Hepatocyte (in vitro differentiated cells): Measurements from ENCODE around the gene TNFRSF4. TPM values are rescaled to one million over a fixed set of nuclear protein-coding genes. Genes with fewer than 3 reads are reported as not detected.
A peak's percentile ranks its signal among the peaks of the same experiment; 100 is the strongest.

Experiments used
- DNase-seq: peaks from one replicate; pipeline ENCODE4 v3.0.0-alpha.2; 2016; ENCODE audit warnings: low spot score
- H2AFZ ChIP-seq: fragments of 200-600 bp; sonication (generic); 2 replicates; pipeline ENCODE4 v1.6.0; 2016; ENCODE audit warnings: antibody characterized with exemption, mild to moderate bottlenecking
- H3K27ac ChIP-seq: fragments of 200-600 bp; sonication (generic); 2 replicates; pipeline ENCODE4 v1.5.1; 2016; ENCODE audit warnings: mild to moderate bottlenecking
- H3K27me3 ChIP-seq: fragments of 200-600 bp; sonication (generic); 2 replicates; pipeline ENCODE4 v1.6.1; 2016
- H3K36me3 ChIP-seq: fragments of 200-600 bp; sonication (generic); replicated peaks from 2 replicates; pipeline ENCODE4 v1.5.1; 2016; ENCODE audit warnings: low read depth; ENCODE audit not compliant: insufficient read depth
- H3K4me1 ChIP-seq: fragments of 200-600 bp; sonication (generic); 2 replicates; pipeline ENCODE4 v1.5.1; 2016; ENCODE audit warnings: mild to moderate bottlenecking, moderate library complexity; ENCODE audit not compliant: insufficient read depth
- H3K4me2 ChIP-seq: fragments of 200-600 bp; sonication (generic); 2 replicates; pipeline ENCODE4 v1.6.0; 2016
- H3K4me3 ChIP-seq: fragments of 200-600 bp; sonication (generic); 2 replicates; pipeline ENCODE4 v1.5.1; 2016; ENCODE audit warnings: mild to moderate bottlenecking
- H3K79me2 ChIP-seq: fragments of 200-600 bp; sonication (generic); 2 replicates; pipeline ENCODE4 v1.6.0; 2017; ENCODE audit warnings: mild to moderate bottlenecking
- H3K9me2 ChIP-seq: fragments of 200-600 bp; sonication (generic); replicated peaks from 2 replicates; pipeline ENCODE4 v1.6.0; 2017; ENCODE audit warnings: mild to moderate bottlenecking; ENCODE audit not compliant: insufficient read depth
- H3K9me3 ChIP-seq: fragments of 200-600 bp; sonication (generic); 2 replicates; pipeline ENCODE4 v1.5.1; 2016; ENCODE audit warnings: low read depth, mild to moderate bottlenecking
- H4K20me1 ChIP-seq: fragments of 200-600 bp; sonication (generic); 2 replicates; pipeline ENCODE4 v1.6.0; 2016; ENCODE audit warnings: mild to moderate bottlenecking; ENCODE audit not compliant: insufficient read depth, poor library complexity, severe bottlenecking
- EZH2 ChIP-seq: fragments of 200-600 bp; sonication (generic); IDR thresholded peaks from 2 replicates; pipeline ENCODE4 v1.6.1; 2016; ENCODE audit warnings: antibody characterized with exemption, mild to moderate bottlenecking, borderline replicate concordance
- EZH2phosphoT487 ChIP-seq: fragments of 200-600 bp; sonication (generic); IDR thresholded peaks from one replicate; pipeline ENCODE4 v1.6.1; 2018; ENCODE audit warnings: antibody characterized with exemption, mild to moderate bottlenecking, low read depth, moderate library complexity; ENCODE audit not compliant: unreplicated experiment, severe bottlenecking
- WGBS: methylation state at CpG from one replicate; pipeline ENCODE4 v1.1.6; 2016; ENCODE audit warnings: low lambda C conversion rate; ENCODE audit errors: missing lambda C conversion rate; 5-methylcytosine and 5-hydroxymethylcytosine counted together
- polyA plus RNA-seq: library from polyadenylated mRNA; unstranded; fragments of >200 nt; fragmentation: Nextera tagmentation; extraction: Ambion mirVana; gene quantifications from 2 replicates; pipeline ENCODE4 v1.2.1, GENCODE V29; 2016
- total RNA-seq: library from RNA; depleted of rRNA; stranded (reverse); fragments of >200 nt; gene quantifications from 2 replicates; pipeline ENCODE4 v1.2.3, GENCODE V29; 2014
- TF ChIP-seq, protein P1 (sequence below): fragments of 200-600 bp; sonication (generic); IDR thresholded peaks from 2 replicates; pipeline ENCODE4 v1.5.1; 2016; ENCODE audit warnings: antibody characterized with exemption, mild to moderate bottlenecking; ENCODE audit not compliant: poor library complexity

The TNFRSF4 gene
- total and polyA plus RNA-seq, 2 experiments from 2014 or later = not detected

DNA sequence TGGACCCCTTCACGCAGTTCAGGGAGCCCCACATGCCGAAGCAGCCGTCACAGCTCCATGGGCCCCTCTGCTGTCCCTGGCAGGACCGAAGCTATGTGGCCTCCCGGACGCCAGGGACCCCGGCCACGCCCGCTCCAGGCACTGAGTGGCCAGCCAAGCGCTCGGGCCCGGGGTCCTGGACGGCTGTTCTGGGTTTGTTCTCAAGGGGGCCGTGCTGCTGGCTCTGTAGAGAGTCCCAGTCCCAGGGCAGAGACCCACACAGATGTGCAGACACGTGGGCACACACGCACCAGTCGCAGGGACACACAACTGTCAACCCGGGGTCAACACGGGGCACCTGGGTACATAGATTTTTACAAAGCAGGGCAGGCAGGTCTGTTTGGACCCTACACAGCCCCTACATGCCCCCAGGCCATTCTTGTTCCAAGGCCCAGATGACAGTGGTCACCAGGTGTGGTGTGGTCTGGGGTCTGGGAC lies 24.8 kb upstream of the TNFRSF4 start:
- WGBS = 86% methylated on average over 19 of the region's 19 CpGs
- H3K4me2 ChIP-seq = no peak overlapping the region
- no peaks in the 10 kb centered on the region for H3K27me3 ChIP-seq

DNA sequence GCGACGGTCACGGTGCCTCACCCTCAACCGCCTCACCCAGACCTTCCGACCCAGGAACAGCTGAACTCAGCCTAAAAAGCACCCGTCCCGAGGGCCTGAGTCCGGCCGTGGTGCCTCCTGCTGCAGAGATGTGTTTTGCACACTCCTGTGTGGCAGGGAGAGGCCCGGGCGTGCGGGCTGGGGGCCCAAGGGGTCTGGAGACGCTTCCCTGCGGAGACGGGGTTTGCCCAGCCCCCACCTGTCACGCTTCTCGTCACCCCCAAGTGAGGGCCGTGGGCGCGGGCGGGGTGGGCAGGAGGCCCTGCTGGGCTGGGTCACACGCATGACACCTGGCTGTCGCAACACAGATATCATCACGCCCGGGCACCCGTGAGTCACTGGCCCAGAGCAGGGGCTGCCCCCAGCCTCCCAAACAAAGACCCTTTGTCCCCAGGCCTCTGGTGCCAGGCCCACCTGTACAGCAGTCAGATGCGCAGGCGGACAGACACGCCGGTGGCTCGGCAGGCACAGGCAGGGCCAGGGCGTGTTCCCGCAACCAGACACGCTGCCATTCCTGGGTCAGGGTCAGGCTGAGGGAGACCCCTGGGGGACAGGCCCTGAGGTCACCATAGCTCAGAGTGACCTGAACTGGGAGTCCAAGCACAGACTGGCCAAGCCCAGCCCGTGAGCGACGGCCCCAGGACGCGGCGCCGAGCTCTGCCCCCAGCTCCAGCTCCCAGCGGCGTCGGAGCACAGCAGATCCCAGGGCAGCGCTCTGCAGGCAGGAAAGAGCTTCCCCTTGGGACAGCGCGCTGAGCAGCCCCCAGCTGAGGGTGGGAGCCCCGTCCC lies 24.1 kb upstream of the TNFRSF4 start:
- peaks cover 16% of the 10 kb centered on the region for H3K79me2 ChIP-seq
- 75% methylated on average over 33 of the region's 48 CpGs for WGBS
- H2AFZ ChIP-seq = no peak overlapping the region
- H3K4me2 ChIP-seq = peak overlapping the region; percentile 24
- H3K9me2 ChIP-seq = no peaks in the 10 kb centered on the region
- no peaks in the 10 kb centered on the region for H3K9me3 ChIP-seq
- H3K27me3 ChIP-seq = no peaks in the 10 kb centered on the region
- no peaks in the 10 kb centered on the region for H3K36me3 ChIP-seq
- H4K20me1 ChIP-seq = no peaks in the 10 kb centered on the region
- peak overlapping the region; percentile 9 for H3K27ac ChIP-seq
- H3K4me1 ChIP-seq = peaks cover 25% of the 10 kb centered on the region
- TF ChIP-seq, protein P1, sequence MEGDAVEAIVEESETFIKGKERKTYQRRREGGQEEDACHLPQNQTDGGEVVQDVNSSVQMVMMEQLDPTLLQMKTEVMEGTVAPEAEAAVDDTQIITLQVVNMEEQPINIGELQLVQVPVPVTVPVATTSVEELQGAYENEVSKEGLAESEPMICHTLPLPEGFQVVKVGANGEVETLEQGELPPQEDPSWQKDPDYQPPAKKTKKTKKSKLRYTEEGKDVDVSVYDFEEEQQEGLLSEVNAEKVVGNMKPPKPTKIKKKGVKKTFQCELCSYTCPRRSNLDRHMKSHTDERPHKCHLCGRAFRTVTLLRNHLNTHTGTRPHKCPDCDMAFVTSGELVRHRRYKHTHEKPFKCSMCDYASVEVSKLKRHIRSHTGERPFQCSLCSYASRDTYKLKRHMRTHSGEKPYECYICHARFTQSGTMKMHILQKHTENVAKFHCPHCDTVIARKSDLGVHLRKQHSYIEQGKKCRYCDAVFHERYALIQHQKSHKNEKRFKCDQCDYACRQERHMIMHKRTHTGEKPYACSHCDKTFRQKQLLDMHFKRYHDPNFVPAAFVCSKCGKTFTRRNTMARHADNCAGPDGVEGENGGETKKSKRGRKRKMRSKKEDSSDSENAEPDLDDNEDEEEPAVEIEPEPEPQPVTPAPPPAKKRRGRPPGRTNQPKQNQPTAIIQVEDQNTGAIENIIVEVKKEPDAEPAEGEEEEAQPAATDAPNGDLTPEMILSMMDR = no peak
- TF ChIP-seq EZH2 = no peak
- H3K4me3 ChIP-seq = no peak overlapping the region
- DNase-seq = no peak

More for the DNA sequence above, 24.8 kb upstream of the TNFRSF4 start:
- H3K36me3 ChIP-seq = no peaks in the 10 kb centered on the region
- TF ChIP-seq EZH2 (no peak), EZH2phosphoT487 (no peak)
- TF ChIP-seq, protein P1 = no peak
- H4K20me1 ChIP-seq = no peaks in the 10 kb centered on the region
- no peak overlapping the region for H3K27ac ChIP-seq
- H3K4me3 ChIP-seq = no peak overlapping the region
- peaks cover 25% of the 10 kb centered on the region for H3K4me1 ChIP-seq
- no peak for DNase-seq
- no peak overlapping the region for H2AFZ ChIP-seq
- no peaks in the 10 kb centered on the region for H3K9me2 ChIP-seq
- H3K79me2 ChIP-seq = peaks cover 9% of the 10 kb centered on the region
- H3K9me3 ChIP-seq = no peaks in the 10 kb centered on the region

DNA sequence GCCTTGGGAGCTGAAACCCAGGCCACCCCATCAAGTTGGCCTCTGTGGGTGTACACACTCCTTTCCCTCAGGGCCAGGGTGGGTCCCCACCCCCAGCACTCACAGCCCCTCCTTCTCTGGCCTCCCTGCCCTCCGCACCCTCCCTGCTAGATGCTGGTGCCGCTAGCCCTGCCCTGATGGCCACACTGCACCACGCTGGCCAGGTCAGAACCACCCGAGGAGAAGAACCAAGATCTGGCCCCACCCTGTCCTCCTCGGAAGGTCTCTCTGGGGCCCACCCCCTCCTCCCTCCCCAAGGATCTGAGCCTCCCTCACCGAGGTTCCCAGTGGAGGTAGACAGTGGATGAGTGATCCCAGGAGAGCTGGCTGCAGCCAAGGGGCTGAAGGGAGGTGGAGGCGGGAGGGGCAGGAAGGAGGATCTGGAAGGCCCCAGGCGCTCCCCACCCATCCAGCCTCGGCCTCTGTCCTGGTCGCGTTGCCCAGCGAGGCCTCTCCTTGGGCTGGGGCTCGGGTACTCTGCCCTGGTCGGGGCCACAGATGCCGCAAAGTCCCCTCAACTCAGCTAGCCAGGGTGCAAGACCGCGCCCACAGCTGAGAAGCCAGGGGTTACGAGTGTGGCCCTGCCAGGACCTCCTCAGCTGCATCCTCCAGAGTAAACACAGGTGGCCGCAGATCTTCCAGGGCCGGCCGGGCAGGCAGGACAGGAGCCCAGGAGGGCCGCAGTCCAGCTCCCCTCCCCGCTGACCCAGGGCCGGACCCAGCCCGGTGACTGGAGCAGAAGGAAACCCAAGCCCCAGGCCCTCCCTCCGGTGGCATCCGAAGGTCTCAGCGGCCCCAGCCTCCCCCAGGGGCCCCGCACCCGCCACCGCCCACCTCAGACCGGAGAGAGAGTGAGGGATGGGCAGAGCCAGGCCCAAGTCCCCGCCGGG lies 23.3 kb upstream of the TNFRSF4 start:
- Histone ChIP-seq H4K20me1 (no peaks in the 10 kb centered on the region), H3K4me1 (peaks cover 31% of the 10 kb centered on the region), H3K9me2 (no peaks in the 10 kb centered on the region), H3K4me2 (peak overlapping the region; percentile 24), H3K9me3 (no peaks in the 10 kb centered on the region), H2AFZ (no peak overlapping the region), H3K79me2 (peaks cover 20% of the 10 kb centered on the region), H3K27ac (peak overlapping the region; percentile 9), H3K4me3 (no peak overlapping the region), H3K36me3 (no peaks in the 10 kb centered on the region), H3K27me3 (no peaks in the 10 kb centered on the region)
- 56% methylated on average over 29 of the region's 34 CpGs for WGBS
- TF ChIP-seq EZH2phosphoT487 (no peak), EZH2 (no peak)
- TF ChIP-seq, protein P1 = no peak
- DNase-seq = no peak
